OCI-LY7 (cell line): ENCODE data around the gene TNFAIP8. TPM values are rescaled to one million over a fixed set of nuclear protein-coding genes. Genes with fewer than 3 reads are reported as not detected.

Experiments
- BruUV-seq: library from RNA; stranded (reverse); fragments of 400-500 nt; replicated peaks from 2 replicates; lab custom pipeline; 2021; lab: Mats Ljungman, UMichigan
- CTCF ChIA-PET: fragments of 300-600 bp; sonication (Branson Sonifier 250); formaldehyde crosslinking; loops from one replicate; lab custom pipeline; 2022; ENCODE audit warnings: antibody characterized with exemption; ENCODE audit not compliant: unreplicated experiment; lab: Charles Lee
- POLR2A ChIA-PET: fragments of 300-600 bp; sonication (Branson Sonifier 250); formaldehyde crosslinking; loops from one replicate; lab custom pipeline; 2022; ENCODE audit warnings: antibody characterized with exemption; lab: Charles Lee
- DNase-seq: peaks from one replicate; pipeline ENCODE4 v3.0.0-alpha.2; 2015; ENCODE audit warnings: low spot score
- H2AFZ ChIP-seq: fragments of 200-600 bp; sonication (generic), shearing (Covaris generic); 2 replicates; pipeline ENCODE4 v1.6.1; 2014; ENCODE audit warnings: mild to moderate bottlenecking, antibody characterized with exemption, low read length, moderate library complexity
- H3K27ac ChIP-seq: fragments of 200-600 bp; sonication (generic); 2 replicates; pipeline ENCODE4 v1.5.1; 2014; ENCODE audit warnings: mixed run types, low read depth, mild to moderate bottlenecking, moderate library complexity, low read length, inconsistent platforms; ENCODE audit not compliant: poor library complexity, severe bottlenecking
- H3K36me3 ChIP-seq: fragments of 200-600 bp; sonication (generic); 2 replicates; pipeline ENCODE4 v1.6.1; 2014; ENCODE audit warnings: mild to moderate bottlenecking, antibody characterized with exemption, low read length, moderate library complexity, mixed read lengths; ENCODE audit not compliant: insufficient read depth
- H3K4me1 ChIP-seq: fragments of 200-600 bp; sonication (generic); 2 replicates; pipeline ENCODE4 v1.5.1; 2014; ENCODE audit warnings: mild to moderate bottlenecking, low read length; ENCODE audit not compliant: insufficient read depth, poor library complexity, severe bottlenecking
- H3K4me2 ChIP-seq: fragments of 200-600 bp; sonication (generic); 2 replicates; pipeline ENCODE4 v1.6.1; 2014; ENCODE audit warnings: mild to moderate bottlenecking, low read length
- H3K4me3 ChIP-seq: fragments of 200-600 bp; sonication (generic); 2 replicates; pipeline ENCODE4 v1.5.1; 2014; ENCODE audit warnings: mild to moderate bottlenecking, low read depth, low read length; ENCODE audit not compliant: poor library complexity, severe bottlenecking
- H3K79me2 ChIP-seq: fragments of 200-600 bp; sonication (generic); 2 replicates; pipeline ENCODE4 v1.6.1; 2016; ENCODE audit warnings: low read depth, mild to moderate bottlenecking, low read length, moderate library complexity, mixed read lengths; ENCODE audit not compliant: insufficient read depth
- H3K9me2 ChIP-seq: fragments of 200-600 bp; sonication (generic); 2 replicates; pipeline ENCODE4 v1.6.1; 2016; ENCODE audit warnings: mild to moderate bottlenecking, low read length, mixed read lengths; ENCODE audit not compliant: insufficient read depth
- H3K9me3 ChIP-seq: fragments of 200-600 bp; sonication (generic); 2 replicates; pipeline ENCODE4 v1.6.1; 2014; ENCODE audit warnings: mild to moderate bottlenecking, mixed run types, low read length, mixed read lengths
- H4K20me1 ChIP-seq: fragments of 200-600 bp; sonication (generic); 2 replicates; pipeline ENCODE4 v1.6.1; 2014; ENCODE audit warnings: mild to moderate bottlenecking, antibody characterized with exemption, low read length, moderate library complexity, mixed read lengths; ENCODE audit not compliant: insufficient read depth
- CTCF ChIP-seq: fragments of 200-600 bp; sonication (generic); conservative IDR thresholded peaks from 2 replicates; pipeline ENCODE4 v1.5.1; 2014; ENCODE audit warnings: mild to moderate bottlenecking, antibody characterized with exemption, low read length, moderate library complexity, mixed read lengths
- EZH2phosphoT487 ChIP-seq: fragments of 200-600 bp; sonication (generic); IDR thresholded peaks from 2 replicates; pipeline ENCODE4 v1.6.1; 2018; ENCODE audit warnings: low read depth, borderline replicate concordance, mild to moderate bottlenecking, mixed run types, antibody characterized with exemption, low read length, moderate library complexity, mixed read lengths
- intact Hi-C: fragments of 100-400 bp; cut with micrococcal nuclease; formaldehyde crosslinking; loops from one replicate; pipeline ENCODE4 v1.10.0; 2022; ENCODE audit not compliant: unreplicated experiment
- total RNA-seq, 2 experiments: library from RNA; depleted of rRNA in 1 of 2; stranded (reverse); fragments of >200 nt in 1 of 2; shearing (Covaris generic) in 1 of 2; gene quantifications; 2 replicates each; pipeline ENCODE4 v1.2.3, GENCODE V29; 2014 to 2022

Gene TNFAIP8
- total RNA-seq, 2 experiments from 2014 or later: 75.4 to 95.1 TPM

GRCh38 chr5:119322948-119323537, 32.8 kb upstream of the TNFAIP8 start:
- intact Hi-C loops: no loop called here
- Histone ChIP-seq H3K9me2 (no peaks in the 10 kb centered on the region), H3K4me2 (peak overlapping the region; percentile 21; the same call in 1 of the 2 replicates), H3K79me2 (peaks cover 6% of the 10 kb centered on the region; the same call in 1 of the 2 replicates), H3K9me3 (no peaks in the 10 kb centered on the region), H3K36me3 (no peaks in the 10 kb centered on the region), H2AFZ (no peak overlapping the region), H3K4me1 (peaks cover 90% of the 10 kb centered on the region), H3K4me3 (no peak overlapping the region), H3K27ac (no peak overlapping the region), H4K20me1 (no peaks in the 10 kb centered on the region)
- CTCF ChIA-PET: interaction anchor here (1.2 kb wide), 1 partner anchor 10 kb away, joined by 3 read pairs; no protein-coding TSS in a partner anchor
- POLR2A ChIA-PET: interaction anchor here (1.0 to 2.8 kb wide), 8 partner anchors 11 to 253 kb away, joined by 3 to 17 read pairs (median 4); no protein-coding TSS in a partner anchor
- BruUV-seq: no TSS peak
- TF ChIP-seq CTCF: no peak
- no peak for TF ChIP-seq EZH2phosphoT487
- DNase-seq: no peak

GRCh38 chr5:119323601-119324000, 32.2 kb upstream of the TNFAIP8 start:
- no peaks in the 10 kb centered on the region for H4K20me1 ChIP-seq
- no peaks in the 10 kb centered on the region for H3K36me3 ChIP-seq
- intact Hi-C loops: no loop called here
- BruUV-seq: no TSS peak
- H3K4me1 ChIP-seq: peaks cover 90% of the 10 kb centered on the region
- H2AFZ ChIP-seq: no peak overlapping the region
- peak overlapping the region; percentile 17; the same call in 1 of the 2 replicates for H3K4me2 ChIP-seq
- CTCF ChIA-PET: interaction anchor here (0.6 to 1.2 kb wide), 2 partner anchors 11 to 13 kb away, joined by 3 read pairs; no protein-coding TSS in a partner anchor
- H3K79me2 ChIP-seq: peaks cover 5% of the 10 kb centered on the region; the same call in 1 of the 2 replicates
- no peak for DNase-seq
- no peak for TF ChIP-seq EZH2phosphoT487
- TF ChIP-seq CTCF: no peak
- H3K9me3 ChIP-seq: no peaks in the 10 kb centered on the region
- H3K4me3 ChIP-seq: no peak overlapping the region
- H3K27ac ChIP-seq: no peak overlapping the region
- POLR2A ChIA-PET: interaction anchor here (1.0 to 2.8 kb wide), 7 partner anchors 11 to 253 kb away, joined by 3 to 17 read pairs (median 5); no protein-coding TSS in a partner anchor
- H3K9me2 ChIP-seq: no peaks in the 10 kb centered on the region

- H3K36me3 ChIP-seq: no peaks in the 10 kb centered on the region
- peaks cover 5% of the 10 kb centered on the region; the same call in 1 of the 2 replicates for H3K79me2 ChIP-seq
- H3K9me3 ChIP-seq: no peaks in the 10 kb centered on the region
- H3K4me3 ChIP-seq: no peak overlapping the region
- POLR2A ChIA-PET: no interaction called here
- intact Hi-C loops: no loop called here
- CTCF ChIA-PET: no interaction called here
- TF ChIP-seq EZH2phosphoT487 (no peak), CTCF (no peak)
- no peaks in the 10 kb centered on the region for H4K20me1 ChIP-seq
- no TSS peak for BruUV-seq
- no peak for DNase-seq
- no peak overlapping the region for H3K4me2 ChIP-seq
- H2AFZ ChIP-seq: no peak overlapping the region
- no peak overlapping the region for H3K27ac ChIP-seq
- H3K9me2 ChIP-seq: no peaks in the 10 kb centered on the region
- H3K4me1 ChIP-seq: peaks cover 91% of the 10 kb centered on the region
Observed at GRCh38 chr5:119324842-119325241, 31.0 kb upstream of the TNFAIP8 start.
